Cortex of kidney (tissue), 1 donor: Measurements from ENCODE around the gene SMAD9.

ENCODE experiments used
- DNase-seq: peaks from one replicate; lab custom pipeline; 2025; lab: John Stamatoyannopoulos, UW

SMAD9 gene

GRCh38 chr13:36865265-36865664, 54.8 kb downstream of the SMAD9 start:
- DNase-seq = no peak

GRCh38 chr13:36862722-36863121, 57.3 kb downstream of the SMAD9 start:
- DNase-seq = no peak

- no peak for DNase-seq
These were observed 57.9 kb downstream of the SMAD9 start for GRCh38 chr13:36862002-36862685.

- no peak for DNase-seq
These were observed 60.8 kb downstream of the SMAD9 start for GRCh38 chr13:36859259-36859658.

GRCh38 chr13:36858290-36858689, 61.7 kb downstream of the SMAD9 start:
- no peak for DNase-seq

- DNase-seq = no peak
These were observed 62.8 kb downstream of the SMAD9 start for GRCh38 chr13:36857253-36857652.

GRCh38 chr13:36850790-36851438, 69.1 kb downstream of the SMAD9 start:
- no peak for DNase-seq

- no peak for DNase-seq
These were observed 71.6 kb downstream of the SMAD9 start for GRCh38 chr13:36848199-36848982.

GRCh38 chr13:36847606-36848005, 72.4 kb downstream of the SMAD9 start:
- no peak for DNase-seq

- DNase-seq = no peak
These were observed 78.6 kb downstream of the SMAD9 start for GRCh38 chr13:36841391-36841790.

- DNase-seq = no peak
These were observed 79.3 kb downstream of the SMAD9 start for GRCh38 chr13:36840718-36841250.

- no peak for DNase-seq
These were observed 80.1 kb downstream of the SMAD9 start for GRCh38 chr13:36839981-36840380.

- DNase-seq = no peak
These were observed 80.8 kb downstream of the SMAD9 start for GRCh38 chr13:36839281-36839680.

- no peak for DNase-seq
These were observed 82.5 kb downstream of the SMAD9 start for GRCh38 chr13:36837354-36838092.

- DNase-seq = no peak
These were observed 85.7 kb downstream of the SMAD9 start for GRCh38 chr13:36834299-36834698.

- DNase-seq = no peak
These were observed 88.7 kb downstream of the SMAD9 start for GRCh38 chr13:36831291-36831690.

- no peak for DNase-seq
These were observed 90.3 kb downstream of the SMAD9 start for GRCh38 chr13:36829753-36830152.

GRCh38 chr13:36822785-36823184, 97.3 kb downstream of the SMAD9 start:
- DNase-seq = no peak

GRCh38 chr13:36820222-36820621, 99.8 kb downstream of the SMAD9 start:
- DNase-seq = no peak

GRCh38 chr13:36819739-36820090, 100.3 kb downstream of the SMAD9 start:
- DNase-seq = no peak

GRCh38 chr13:36818804-36819738, 101.0 kb downstream of the SMAD9 start, which contains the start of gene RFXAP:
RFXAP (plus strand) TSS chr13:36819222; CDS start chr13:36819358, 136 bp downstream.
- DNase-seq = peak; percentile 46
